Astrocyte of the cerebellum (primary cell): Measurements from ENCODE around the gene MTIF3.

Source experiments
- DNase-seq: peaks from one replicate; pipeline ENCODE4 v3.0.0-alpha.2; 2011; ENCODE audit warnings: low read depth
- H3K4me3 ChIP-seq: 2 replicates; pipeline ENCODE4 v1.5.1; 2011; ENCODE audit warnings: mild to moderate bottlenecking, low read depth, low read length, moderate library complexity
- CTCF ChIP-seq: IDR thresholded peaks from 2 replicates; pipeline ENCODE4 v1.5.1; 2012; ENCODE audit warnings: low read length, low read depth, moderate library complexity, mild to moderate bottlenecking; ENCODE audit errors: missing control alignments
- in situ Hi-C: cut with HindIII; loops from 2 replicates; pipeline ENCODE4 v1.10.0; 2017; ENCODE audit warnings: low sequenced_read_pairs

The MTIF3 gene

GRCh38 chr13:27446986-27447583 lies 3.3 kb downstream of the MTIF3 start:
- DNase-seq, result no peak
- no peak for TF ChIP-seq CTCF
- in situ Hi-C loops, result no loop called here
- H3K4me3 ChIP-seq, result no peak overlapping the region

- no peak for TF ChIP-seq CTCF
- in situ Hi-C loops, result no loop called here
- no peak overlapping the region for H3K4me3 ChIP-seq
Measured at GRCh38 chr13:27442797-27443196, 7.6 kb downstream of the MTIF3 start.

GRCh38 chr13:27442071-27442647 lies 8.2 kb downstream of the MTIF3 start:
- in situ Hi-C loops, result no loop called here
- no peak overlapping the region for H3K4me3 ChIP-seq
- no peak for TF ChIP-seq CTCF
- DNase-seq, result no peak

More at GRCh38 chr13:27442797-27443196, 7.6 kb downstream of the MTIF3 start:
- DNase-seq, result no peak

DNA sequence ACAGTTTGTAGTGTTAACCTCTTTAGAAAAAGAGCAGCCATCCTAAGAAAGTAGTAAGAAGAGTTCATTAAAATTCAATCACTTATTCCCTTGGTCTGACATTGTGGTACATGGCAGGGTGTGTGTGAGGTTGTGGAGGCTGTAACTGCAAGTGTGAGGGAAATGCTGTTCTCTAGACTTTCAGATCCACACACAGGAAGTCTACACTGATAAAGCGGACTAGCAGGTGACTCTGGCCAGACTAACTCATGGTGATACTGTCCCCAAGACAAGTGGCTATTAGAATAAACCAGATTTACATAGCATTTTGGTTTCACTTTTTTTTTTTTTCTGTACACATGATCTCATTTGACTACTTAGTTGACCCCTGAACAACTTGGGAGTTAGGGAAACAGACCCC lies 10.0 kb downstream of the MTIF3 start:
- no peak for DNase-seq
- H3K4me3 ChIP-seq, result no peak overlapping the region
- in situ Hi-C loops, result no loop called here
- no peak for TF ChIP-seq CTCF

GRCh38 chr13:27437126-27437525 lies 13.2 kb downstream of the MTIF3 start:
- TF ChIP-seq CTCF, result no peak
- in situ Hi-C loops, result no loop called here
- no peak for DNase-seq
- no peak overlapping the region for H3K4me3 ChIP-seq

DNA sequence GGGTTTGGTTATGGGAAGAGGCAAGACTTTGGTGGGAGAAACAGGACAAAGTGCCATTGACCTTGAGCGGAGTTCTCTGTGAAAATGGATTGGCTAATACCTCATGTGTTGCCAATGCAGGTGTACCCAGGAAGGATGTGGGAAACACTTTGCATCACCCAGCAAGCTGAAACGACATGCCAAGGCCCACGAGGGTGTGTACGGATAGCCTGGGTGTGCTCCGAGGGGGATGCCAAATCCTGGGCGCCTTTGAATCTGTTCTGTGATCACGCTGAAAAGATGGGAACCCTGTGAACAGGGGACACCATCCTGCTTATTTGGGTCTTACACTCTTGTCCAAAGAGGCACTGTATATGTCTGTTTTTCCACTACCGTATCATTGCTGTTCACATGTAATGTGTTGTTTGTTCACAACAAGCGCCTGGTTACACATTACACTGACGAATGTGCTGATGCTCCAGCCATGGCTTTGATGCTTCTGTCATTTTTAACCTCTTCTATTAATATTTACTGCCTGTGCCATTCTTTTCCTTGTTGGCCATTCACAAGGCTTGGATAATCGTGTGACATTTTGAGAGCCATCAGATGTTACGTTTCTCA lies 17.7 kb downstream of the MTIF3 start:
- no peak for DNase-seq
- in situ Hi-C loops, result no loop called here
- no peak for TF ChIP-seq CTCF

More for the DNA sequence above, 17.7 kb downstream of the MTIF3 start:
- H3K4me3 ChIP-seq, result no peak overlapping the region
